ENCODE results near the gene KIAA0232.
"Not testable (repeated sequence)": the region's sequence is repeated elsewhere in the genome, so short reads cannot be mapped to it uniquely, and the experiment has no call there.

The KIAA0232 gene

DNA sequence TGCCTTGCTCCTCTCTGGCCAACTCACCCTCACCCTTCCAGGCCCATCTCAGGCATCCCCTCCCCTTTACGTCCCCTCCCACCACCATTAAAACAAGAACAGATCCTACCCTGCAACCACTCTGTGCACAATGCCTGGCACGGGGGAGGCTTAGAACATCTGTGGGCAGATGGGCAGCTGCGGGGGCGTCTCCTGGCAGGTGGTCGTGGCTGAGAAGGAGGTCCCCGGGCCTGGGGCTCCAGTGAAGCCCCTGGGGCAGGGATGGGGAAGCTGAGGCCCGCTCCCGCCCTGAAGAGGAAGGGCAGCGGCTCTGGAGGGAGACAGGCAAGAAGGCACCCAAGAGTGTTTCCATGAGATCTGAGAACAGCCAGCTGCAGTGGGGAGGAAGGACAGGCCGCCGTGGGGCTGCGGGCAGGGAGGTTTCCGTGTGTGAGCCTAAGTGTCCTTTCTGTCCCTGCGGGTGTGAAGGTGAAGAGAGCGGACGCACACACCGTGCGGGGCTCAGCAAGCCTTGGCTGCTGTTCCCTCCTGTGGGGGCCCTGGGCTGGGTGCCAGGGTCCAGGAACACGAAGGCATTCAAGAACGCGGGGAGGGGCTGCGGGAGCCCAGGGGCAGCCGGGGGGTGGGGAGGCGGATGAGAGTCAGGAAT lies 119.3 kb downstream of the KIAA0232 start:
- Histone ChIP-seq H3K36me3 (ENCODE audit: control insufficient read depth, low read depth, low read length) (no peaks in the 10 kb centered on the region), H3K4me3 (ENCODE audit: low read length) (no peak overlapping the region), H3K27me3 (ENCODE audit: control insufficient read depth, insufficient read depth, low read length) (peaks cover 1% of the 10 kb centered on the region), H3K9me3 (ENCODE audit: control insufficient read depth, low read depth, low read length) (no peaks in the 10 kb centered on the region), H3K9ac (ENCODE audit: low read length) (no peak overlapping the region), H3K4me1 (ENCODE audit: control insufficient read depth, low read depth, low read length) (no peaks in the 10 kb centered on the region), H3K27ac (ENCODE audit: low read length) (no peak overlapping the region)

DNA sequence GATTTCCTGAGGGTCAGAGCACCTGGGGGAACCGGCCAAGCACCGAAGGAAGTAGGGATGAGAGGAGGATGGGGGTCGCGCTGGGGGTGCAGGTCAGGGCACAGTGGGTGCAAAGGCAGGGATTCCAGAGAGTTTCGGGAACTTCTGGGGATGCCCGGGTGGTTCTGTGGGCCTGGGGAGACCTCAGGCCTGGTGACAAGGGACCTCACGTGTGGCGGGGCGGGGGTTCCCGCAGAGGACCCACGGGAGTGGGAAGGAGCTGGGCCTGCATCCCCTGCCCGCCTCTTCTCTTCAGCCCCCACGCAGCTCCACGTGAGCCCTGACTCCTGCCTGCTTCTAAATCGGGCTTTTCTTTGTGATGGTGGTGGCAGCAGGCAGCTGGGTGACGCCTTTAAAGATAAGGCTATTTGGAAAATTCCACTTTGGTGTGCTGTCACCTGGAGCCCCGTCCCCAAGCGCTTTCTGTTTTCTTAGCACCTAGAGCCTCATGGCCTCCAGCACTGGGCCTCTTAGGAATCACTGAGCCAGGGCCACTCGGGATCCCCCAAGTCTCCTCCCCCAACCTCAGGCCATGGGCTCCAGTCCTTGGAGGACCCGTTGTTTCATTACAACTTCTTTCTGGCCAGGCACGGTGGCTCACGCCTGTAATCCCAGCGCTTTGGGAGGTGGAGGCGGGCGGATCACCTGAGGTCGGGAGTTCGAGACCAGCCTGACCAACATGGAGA lies 120.0 kb downstream of the KIAA0232 start:
- Histone ChIP-seq H3K36me3 (ENCODE audit: control insufficient read depth, low read depth, low read length) (no peaks in the 10 kb centered on the region), H3K27ac (ENCODE audit: low read length) (no peak overlapping the region), H3K9ac (ENCODE audit: low read length) (no peak overlapping the region), H3K27me3 (ENCODE audit: control insufficient read depth, insufficient read depth, low read length) (peaks cover 8% of the 10 kb centered on the region), H3K9me3 (ENCODE audit: control insufficient read depth, low read depth, low read length) (no peaks in the 10 kb centered on the region), H3K4me1 (ENCODE audit: control insufficient read depth, low read depth, low read length) (peaks cover 1% of the 10 kb centered on the region), H3K4me3 (ENCODE audit: low read length) (no peak overlapping the region)

DNA sequence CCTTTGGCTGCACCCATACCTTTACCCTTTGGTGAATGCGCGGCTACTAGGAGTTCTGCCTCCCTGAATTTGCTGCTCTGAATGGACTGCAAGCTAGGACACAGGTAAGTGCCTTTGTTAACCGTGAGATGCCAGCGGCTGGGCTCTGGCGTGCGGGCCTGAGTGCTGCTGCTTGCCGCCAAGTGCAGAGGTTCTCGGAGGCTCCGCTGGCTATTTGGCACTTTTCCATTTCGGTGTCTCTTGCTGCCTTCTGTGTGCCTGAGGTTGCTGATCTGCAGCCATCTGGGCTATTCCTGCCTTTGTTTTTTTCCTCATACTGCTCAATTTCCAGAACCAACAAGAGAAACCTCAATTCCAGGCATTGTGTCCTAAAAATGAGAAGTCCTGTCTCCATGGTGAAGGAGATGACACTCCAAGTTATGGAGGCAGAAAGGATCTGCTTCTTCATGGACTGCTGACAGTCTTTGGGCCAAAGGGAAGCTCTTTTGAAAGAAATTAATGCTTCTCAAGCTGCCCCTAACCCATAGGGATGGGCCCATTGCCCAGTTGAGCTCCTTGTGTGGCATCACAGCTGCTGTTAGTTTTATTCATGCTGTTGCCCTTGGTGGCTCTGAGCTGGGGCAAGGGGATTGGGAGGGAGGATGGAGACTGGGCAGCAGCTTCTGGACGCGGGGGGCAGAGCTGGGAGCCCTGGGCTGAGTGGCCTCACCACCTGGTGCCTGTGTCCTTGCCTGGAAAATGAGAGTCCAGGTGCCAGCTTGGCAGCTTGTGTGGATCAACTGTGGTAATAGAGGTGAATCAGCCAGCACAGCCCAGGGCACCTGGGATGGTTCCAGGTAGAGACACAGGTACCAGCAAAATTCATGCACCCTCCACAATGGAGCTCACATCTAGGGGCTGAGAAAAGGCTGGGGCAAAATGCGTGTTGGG lies 123.3 kb downstream of the KIAA0232 start:
- no peaks in the 10 kb centered on the region for H3K36me3 ChIP-seq (ENCODE audit: control insufficient read depth, low read depth, low read length)
- H3K4me3 ChIP-seq (ENCODE audit: low read length), result no peak overlapping the region
- no peaks in the 10 kb centered on the region for H3K9me3 ChIP-seq (ENCODE audit: control insufficient read depth, low read depth, low read length)
- no peak overlapping the region for H3K27ac ChIP-seq (ENCODE audit: low read length)
- peaks cover 16% of the 10 kb centered on the region for H3K4me1 ChIP-seq (ENCODE audit: control insufficient read depth, low read depth, low read length)
- H3K9ac ChIP-seq (ENCODE audit: low read length), result no peak overlapping the region
- H3K27me3 ChIP-seq (ENCODE audit: control insufficient read depth, insufficient read depth, low read length), result peaks cover 30% of the 10 kb centered on the region

DNA sequence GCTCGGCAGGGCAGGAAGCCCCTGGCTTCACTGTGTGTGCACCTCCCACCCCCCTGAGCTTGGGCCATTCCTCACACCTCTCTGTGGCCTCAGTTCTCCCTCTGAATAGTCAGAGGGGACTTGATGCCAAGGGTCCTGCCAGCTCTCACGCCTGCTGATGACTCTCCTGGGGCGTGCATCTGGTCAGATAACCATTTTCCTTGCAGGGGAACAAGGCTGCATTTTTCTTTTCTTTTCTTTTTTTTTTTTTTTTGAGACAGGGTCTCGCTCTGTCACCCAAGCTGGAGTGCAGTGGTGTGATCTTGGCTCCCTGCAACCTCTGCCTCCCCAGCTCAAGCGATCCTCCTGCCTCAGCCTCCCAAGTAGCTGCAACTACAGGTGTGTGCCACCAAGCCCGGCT lies 124.0 kb downstream of the KIAA0232 start:
- Histone ChIP-seq H3K27me3 (ENCODE audit: control insufficient read depth, insufficient read depth, low read length) (peaks cover 37% of the 10 kb centered on the region), H3K4me1 (ENCODE audit: control insufficient read depth, low read depth, low read length) (peaks cover 20% of the 10 kb centered on the region)
- not testable (repeated sequence) for H3K27ac ChIP-seq (ENCODE audit: low read length); H3K9me3 ChIP-seq (ENCODE audit: control insufficient read depth, low read depth, low read length); H3K9ac ChIP-seq (ENCODE audit: low read length); H3K4me3 ChIP-seq (ENCODE audit: low read length); H3K36me3 ChIP-seq (ENCODE audit: control insufficient read depth, low read depth, low read length)

DNA sequence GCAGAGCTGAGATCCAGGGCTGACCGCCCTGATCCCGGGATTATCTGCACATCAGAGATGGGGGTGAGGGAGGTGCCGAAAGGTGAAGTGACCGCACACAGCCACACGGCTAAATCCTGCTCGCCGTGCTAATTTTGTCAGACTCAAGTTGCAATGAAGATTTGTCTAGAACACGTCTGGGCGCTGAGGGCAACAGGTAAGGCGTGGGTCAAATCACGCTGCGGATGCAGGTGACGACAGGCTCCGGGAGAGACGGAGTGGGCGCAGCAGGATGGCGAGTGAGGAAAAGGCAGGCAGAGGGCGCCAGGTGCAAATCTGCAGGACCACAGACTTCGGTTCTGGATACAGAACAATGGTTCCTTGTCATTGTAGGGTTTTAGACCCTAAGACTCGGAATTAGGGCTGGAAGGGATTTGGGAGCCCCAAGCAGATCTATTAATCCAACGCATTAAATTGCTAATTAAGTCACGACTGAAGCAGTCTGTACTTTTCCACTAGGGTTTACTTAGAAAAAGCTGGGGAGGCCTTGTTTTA lies 125.2 kb downstream of the KIAA0232 start:
- Histone ChIP-seq H3K4me3 (ENCODE audit: low read length) (peak overlapping the region; percentile 27), H3K27me3 (ENCODE audit: control insufficient read depth, insufficient read depth, low read length) (peaks cover 37% of the 10 kb centered on the region), H3K4me1 (ENCODE audit: control insufficient read depth, low read depth, low read length) (peaks cover 20% of the 10 kb centered on the region), H3K9ac (ENCODE audit: low read length) (no peak overlapping the region), H3K36me3 (ENCODE audit: control insufficient read depth, low read depth, low read length) (no peaks in the 10 kb centered on the region), H3K9me3 (ENCODE audit: control insufficient read depth, low read depth, low read length) (no peaks in the 10 kb centered on the region), H3K27ac (ENCODE audit: low read length) (no peak overlapping the region)

DNA sequence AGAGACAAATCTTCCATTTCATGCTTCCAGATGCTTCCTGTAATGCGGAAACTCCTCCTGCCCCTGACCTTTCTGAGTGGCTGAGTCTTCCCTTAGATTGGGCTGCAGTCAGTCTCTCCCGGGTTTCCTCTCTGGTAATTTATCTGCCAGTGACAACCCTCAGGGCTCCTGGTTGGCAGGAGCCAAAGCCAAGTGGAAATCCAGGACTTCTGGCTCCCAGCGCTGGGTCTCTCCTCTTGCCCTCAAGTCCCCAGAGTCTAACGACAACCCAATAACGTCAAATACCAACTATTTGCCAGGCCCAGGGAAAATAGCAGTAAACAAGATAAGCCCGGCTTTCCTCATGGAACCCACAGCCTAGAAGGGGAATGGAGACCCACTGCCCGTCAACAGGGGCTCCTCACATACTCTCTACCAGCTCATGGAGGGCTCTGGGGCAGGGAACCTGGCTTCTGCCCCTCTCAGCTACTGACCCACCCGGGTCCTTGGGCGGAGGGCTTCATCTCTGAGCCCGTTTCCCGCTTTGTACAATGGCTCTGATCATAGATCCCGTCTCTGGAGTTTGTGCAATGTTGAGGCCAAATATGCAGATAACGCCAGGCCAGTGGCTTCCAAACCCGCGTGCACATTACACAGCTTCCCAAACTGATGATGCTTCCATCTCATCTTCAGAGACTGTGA lies 126.0 kb downstream of the KIAA0232 start:
- Histone ChIP-seq H3K4me1 (ENCODE audit: control insufficient read depth, low read depth, low read length) (peaks cover 20% of the 10 kb centered on the region), H3K4me3 (ENCODE audit: low read length) (peak overlapping the region; percentile 87), H3K9me3 (ENCODE audit: control insufficient read depth, low read depth, low read length) (no peaks in the 10 kb centered on the region), H3K27me3 (ENCODE audit: control insufficient read depth, insufficient read depth, low read length) (peaks cover 37% of the 10 kb centered on the region), H3K9ac (ENCODE audit: low read length) (peak overlapping the region; percentile 76), H3K27ac (ENCODE audit: low read length) (no peak overlapping the region), H3K36me3 (ENCODE audit: control insufficient read depth, low read depth, low read length) (no peaks in the 10 kb centered on the region)

DNA sequence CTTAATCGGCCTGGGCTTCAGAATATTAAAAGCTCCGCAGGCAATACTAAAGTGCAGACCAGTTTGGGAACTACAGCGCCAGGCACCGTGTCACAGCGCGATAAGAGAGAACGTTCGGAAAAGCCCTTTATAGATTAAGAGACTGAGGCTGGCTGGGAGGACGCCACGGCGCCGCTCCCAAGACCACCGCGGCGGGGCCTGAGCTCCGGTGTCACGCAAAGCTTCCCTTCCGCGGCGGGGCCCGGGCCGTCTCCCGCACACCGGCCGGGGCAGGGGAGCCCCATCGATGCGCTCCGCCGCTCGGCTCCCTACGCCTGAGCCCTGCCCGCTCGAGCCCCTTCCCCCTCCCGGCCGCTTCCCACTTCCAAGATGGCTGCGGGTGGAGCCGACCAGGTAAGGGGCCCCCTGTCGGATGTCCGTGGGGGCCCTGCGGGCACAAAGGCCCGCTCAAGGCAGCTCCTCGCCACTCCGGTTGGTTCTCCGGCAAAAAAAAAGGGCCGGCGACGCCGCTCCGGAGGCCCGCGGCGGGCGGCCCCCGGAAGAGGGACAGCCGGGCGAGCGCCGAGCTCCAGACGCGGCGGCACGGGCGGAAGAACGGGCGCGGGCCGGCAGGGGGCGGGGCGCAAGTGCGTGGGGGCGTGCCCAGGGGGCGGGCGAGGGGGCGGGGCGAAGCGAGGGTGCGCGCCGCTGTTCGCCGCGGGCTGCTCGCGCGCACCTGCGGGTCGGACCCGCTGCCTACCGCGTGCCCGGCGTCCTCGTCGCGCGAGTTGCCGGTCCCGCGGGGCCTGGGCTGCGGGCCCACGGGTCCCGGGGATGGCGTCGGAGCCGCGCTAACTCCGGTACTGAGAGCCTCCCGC lies 126.8 kb downstream of the KIAA0232 start, which contains the start of gene TBC1D14:
TBC1D14 (plus strand) TSS at position 714 of the 857 bp plus-strand sequence. CDS start 13,564 bp downstream, outside the sequence.
- Histone ChIP-seq H3K4me3 (ENCODE audit: low read length) (peak within 1 kb of the TSS; percentile 87), H3K4me1 (ENCODE audit: control insufficient read depth, low read depth, low read length) (peaks cover 20% of the 10 kb centered on the region), H3K27me3 (ENCODE audit: control insufficient read depth, insufficient read depth, low read length) (peaks cover 37% of the 10 kb centered on the region)

DNA sequence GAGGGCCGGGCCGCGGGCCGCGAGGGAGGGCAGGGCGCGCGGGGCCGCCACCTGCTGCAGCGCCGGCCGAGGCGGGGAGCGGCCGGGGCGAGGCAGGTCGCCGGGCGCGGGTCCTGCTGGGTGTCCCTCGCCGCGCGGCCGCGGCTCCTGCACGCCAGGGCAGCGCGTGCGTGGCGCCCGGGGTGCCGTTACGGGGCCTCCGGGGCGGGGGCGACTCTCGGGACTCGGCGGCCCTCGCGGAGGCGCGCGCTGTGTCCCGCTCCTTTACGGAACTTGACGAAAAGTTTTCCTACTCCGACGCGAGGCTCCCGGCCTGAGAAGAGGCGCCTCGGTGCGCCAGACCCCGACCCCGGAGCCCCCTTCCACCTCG lies 127.4 kb downstream of the KIAA0232 start:
- Histone ChIP-seq H3K4me1 (ENCODE audit: control insufficient read depth, low read depth, low read length) (peaks cover 20% of the 10 kb centered on the region), H3K27ac (ENCODE audit: low read length) (no peak overlapping the region), H3K36me3 (ENCODE audit: control insufficient read depth, low read depth, low read length) (no peaks in the 10 kb centered on the region), H3K9me3 (ENCODE audit: control insufficient read depth, low read depth, low read length) (no peaks in the 10 kb centered on the region), H3K9ac (ENCODE audit: low read length) (peak overlapping the region; percentile 31), H3K4me3 (ENCODE audit: low read length) (peak overlapping the region; percentile 87), H3K27me3 (ENCODE audit: control insufficient read depth, insufficient read depth, low read length) (peaks cover 37% of the 10 kb centered on the region)

More for the DNA sequence above, 126.8 kb downstream of the KIAA0232 start, which contains the start of gene TBC1D14:
- Histone ChIP-seq H3K27ac (ENCODE audit: low read length) (no peak within 1 kb of the TSS), H3K9ac (ENCODE audit: low read length) (peak within 1 kb of the TSS; percentile 76), H3K9me3 (ENCODE audit: control insufficient read depth, low read depth, low read length) (no peaks in the 10 kb centered on the region), H3K36me3 (ENCODE audit: control insufficient read depth, low read depth, low read length) (no peaks in the 10 kb centered on the region)

DNA sequence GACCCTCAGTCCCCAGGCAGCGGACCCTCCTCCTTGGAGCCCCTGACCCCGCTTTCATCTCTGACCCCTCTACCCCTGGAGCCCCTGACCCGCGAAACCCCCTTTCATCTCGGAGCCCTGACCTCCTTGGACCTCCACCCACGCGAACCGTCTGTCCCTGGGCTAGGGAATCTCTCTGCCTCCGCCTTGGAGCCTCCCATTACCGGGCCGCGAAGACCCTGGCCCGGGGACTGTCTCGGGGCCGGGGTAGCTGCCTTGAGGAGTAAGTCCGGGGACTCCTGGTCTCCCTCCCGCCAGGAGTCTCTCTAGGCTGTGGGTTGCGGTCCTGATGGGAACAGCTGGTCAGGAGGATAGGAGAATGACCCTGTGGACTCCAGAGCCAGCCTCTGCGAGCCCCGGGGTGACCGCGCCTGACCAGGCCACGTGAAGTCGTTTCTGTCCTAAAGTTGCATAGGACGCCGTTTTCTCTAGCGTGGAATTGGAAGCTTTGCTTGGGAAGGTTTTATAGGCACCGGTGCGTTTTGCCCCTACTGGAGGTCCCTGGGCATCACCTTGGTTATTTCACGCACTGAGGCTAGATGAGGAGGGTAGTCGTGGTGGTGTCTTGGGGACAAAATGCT lies 127.9 kb downstream of the KIAA0232 start:
- Histone ChIP-seq H3K4me3 (ENCODE audit: low read length) (peak overlapping the region; percentile 69), H3K27ac (ENCODE audit: low read length) (no peak overlapping the region), H3K9ac (ENCODE audit: low read length) (peak overlapping the region; percentile 31), H3K9me3 (ENCODE audit: control insufficient read depth, low read depth, low read length) (no peaks in the 10 kb centered on the region), H3K27me3 (ENCODE audit: control insufficient read depth, insufficient read depth, low read length) (peaks cover 37% of the 10 kb centered on the region), H3K36me3 (ENCODE audit: control insufficient read depth, low read depth, low read length) (no peaks in the 10 kb centered on the region), H3K4me1 (ENCODE audit: control insufficient read depth, low read depth, low read length) (peaks cover 20% of the 10 kb centered on the region)
